Esophagus squamous epithelium (tissue), 4 donors: ENCODE data around the gene CAMP.

Source experiments
- POLR2A ChIP-seq, 4 donors: fragments of 450-650 bp; IDR thresholded peaks; one replicate each; pipeline ENCODE4 v1.6.1; 2017; ENCODE audit warnings: antibody characterized with exemption in 4 of 4, mild to moderate bottlenecking in 4 of 4, moderate library complexity in 3 of 4
- TF ChIP-seq, protein P1 (sequence below), 6 experiments: fragments of 450-650 bp in 4 of 6; fragments of 200-600 bp in 2 of 6; sonication (generic) in 2 of 6; IDR thresholded peaks; one replicate each; pipeline ENCODE4 v1.5.1; 2016 to 2019; ENCODE audit warnings: antibody characterized with exemption in 6 of 6, mild to moderate bottlenecking in 4 of 6, moderate library complexity in 4 of 6

DNA sequence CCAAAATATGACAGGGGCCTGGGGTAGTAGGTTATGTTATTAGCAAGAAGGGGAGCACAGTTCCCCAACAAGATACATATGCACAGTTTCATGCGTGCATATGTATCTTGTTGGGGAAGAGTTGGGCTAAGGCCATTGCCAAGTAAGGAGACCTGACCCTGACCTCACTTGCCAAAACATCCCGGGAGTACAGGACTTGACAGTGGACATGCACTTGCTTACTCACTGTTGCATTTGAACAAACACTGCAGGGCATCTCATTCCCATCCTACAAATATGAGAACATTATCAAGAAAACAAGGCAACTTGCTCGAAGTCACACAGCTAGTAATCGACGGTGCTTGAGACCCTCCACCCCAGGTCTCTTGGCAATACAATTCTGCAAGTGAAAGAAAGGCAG is 4.8 kb upstream of the CAMP start:
- TF ChIP-seq, protein P1, sequence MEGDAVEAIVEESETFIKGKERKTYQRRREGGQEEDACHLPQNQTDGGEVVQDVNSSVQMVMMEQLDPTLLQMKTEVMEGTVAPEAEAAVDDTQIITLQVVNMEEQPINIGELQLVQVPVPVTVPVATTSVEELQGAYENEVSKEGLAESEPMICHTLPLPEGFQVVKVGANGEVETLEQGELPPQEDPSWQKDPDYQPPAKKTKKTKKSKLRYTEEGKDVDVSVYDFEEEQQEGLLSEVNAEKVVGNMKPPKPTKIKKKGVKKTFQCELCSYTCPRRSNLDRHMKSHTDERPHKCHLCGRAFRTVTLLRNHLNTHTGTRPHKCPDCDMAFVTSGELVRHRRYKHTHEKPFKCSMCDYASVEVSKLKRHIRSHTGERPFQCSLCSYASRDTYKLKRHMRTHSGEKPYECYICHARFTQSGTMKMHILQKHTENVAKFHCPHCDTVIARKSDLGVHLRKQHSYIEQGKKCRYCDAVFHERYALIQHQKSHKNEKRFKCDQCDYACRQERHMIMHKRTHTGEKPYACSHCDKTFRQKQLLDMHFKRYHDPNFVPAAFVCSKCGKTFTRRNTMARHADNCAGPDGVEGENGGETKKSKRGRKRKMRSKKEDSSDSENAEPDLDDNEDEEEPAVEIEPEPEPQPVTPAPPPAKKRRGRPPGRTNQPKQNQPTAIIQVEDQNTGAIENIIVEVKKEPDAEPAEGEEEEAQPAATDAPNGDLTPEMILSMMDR (IDR thresholded peaks at IDR 0.05), result no peak
- no peak for TF ChIP-seq POLR2A (IDR thresholded peaks at IDR 0.05)
